ENCODE results near the gene R3HDM2. TPM values are rescaled to one million over a fixed set of nuclear protein-coding genes. Genes with fewer than 3 reads are reported as not detected.
"Not testable (repeated sequence)": the region's sequence is repeated elsewhere in the genome, so short reads cannot be mapped to it uniquely, and the experiment has no call there.

Gene R3HDM2
- total RNA-seq, 2 donors from 2014 or later: 78.9 to 79.1 TPM

- peaks cover 4 to 9% of the 10 kb centered on the region in 2 donors for H3K36me3 Mint-ChIP-seq (ENCODE audit: insufficient read depth in 2 of 2)
- H3K4me1 Mint-ChIP-seq (ENCODE audit: low read depth): no peaks in the 10 kb centered on the region
- DNase-seq: no peak
- no peak overlapping the region for H3K4me3 Mint-ChIP-seq
- ATAC-seq (replicated peaks in 1 of 2): no peak
- H3K27ac Mint-ChIP-seq: no peak overlapping the region
- H3K9me3 Mint-ChIP-seq: peaks cover 0 to 4% of the 10 kb centered on the region in 2 donors
- no peaks in the 10 kb centered on the region for H3K27me3 Mint-ChIP-seq (ENCODE audit: low read depth)
Measured at GRCh38 chr12:57334219-57334618, 96.6 kb downstream of the R3HDM2 start.

- Mint-ChIP-seq H3K36me3 (ENCODE audit: insufficient read depth in 2 of 2) (peaks cover 4 to 9% of the 10 kb centered on the region in 2 donors), H3K4me1 (ENCODE audit: low read depth) (no peaks in the 10 kb centered on the region), H3K4me3 (no peak overlapping the region), H3K9me3 (peaks cover 0 to 4% of the 10 kb centered on the region in 2 donors), H3K27me3 (ENCODE audit: low read depth) (no peaks in the 10 kb centered on the region), H3K27ac (no peak overlapping the region)
- no peak for DNase-seq
- no peak for ATAC-seq (replicated peaks in 1 of 2)
Measured at GRCh38 chr12:57332646-57333312, 98.1 kb downstream of the R3HDM2 start.

- ATAC-seq (replicated peaks in 1 of 2): no peak
- DNase-seq: no peak
- Mint-ChIP-seq H3K36me3 (ENCODE audit: insufficient read depth in 2 of 2) (peaks cover 4 to 8% of the 10 kb centered on the region in 2 donors), H3K27me3 (ENCODE audit: low read depth) (no peaks in the 10 kb centered on the region), H3K27ac (peak overlapping the region; percentile 23), H3K4me1 (ENCODE audit: low read depth) (no peaks in the 10 kb centered on the region), H3K4me3 (no peak overlapping the region), H3K9me3 (no peaks in the 10 kb centered on the region)
Measured at GRCh38 chr12:57330992-57331391, 99.9 kb downstream of the R3HDM2 start.

- Mint-ChIP-seq H3K27ac (no peak overlapping the region), H3K4me3 (no peak overlapping the region), H3K4me1 (ENCODE audit: low read depth) (no peaks in the 10 kb centered on the region), H3K27me3 (ENCODE audit: low read depth) (no peaks in the 10 kb centered on the region), H3K36me3 (ENCODE audit: insufficient read depth in 2 of 2) (peaks cover 3 to 8% of the 10 kb centered on the region in 2 donors), H3K9me3 (no peaks in the 10 kb centered on the region)
- ATAC-seq (replicated peaks in 1 of 2): no peak
- DNase-seq: no peak
Measured at GRCh38 chr12:57329219-57329618, 101.6 kb downstream of the R3HDM2 start.

- no peak for DNase-seq
- H3K4me3 Mint-ChIP-seq: no peak overlapping the region
- no peaks in the 10 kb centered on the region for H3K27me3 Mint-ChIP-seq (ENCODE audit: low read depth)
- H3K36me3 Mint-ChIP-seq (ENCODE audit: insufficient read depth in 2 of 2): peaks cover 0 to 3% of the 10 kb centered on the region in 2 donors
- no peaks in the 10 kb centered on the region for H3K4me1 Mint-ChIP-seq (ENCODE audit: low read depth)
- H3K9me3 Mint-ChIP-seq: no peaks in the 10 kb centered on the region
- no peak for ATAC-seq (replicated peaks in 1 of 2)
- H3K27ac Mint-ChIP-seq: no peak overlapping the region
Measured at GRCh38 chr12:57325395-57325794, 105.4 kb downstream of the R3HDM2 start.

GRCh38 chr12:57323416-57323815 lies 107.4 kb downstream of the R3HDM2 start:
- Mint-ChIP-seq H3K9me3 (no peaks in the 10 kb centered on the region), H3K36me3 (ENCODE audit: insufficient read depth in 2 of 2) (peaks cover 0 to 3% of the 10 kb centered on the region in 2 donors), H3K4me3 (no peak overlapping the region), H3K4me1 (ENCODE audit: low read depth) (peaks cover 4% of the 10 kb centered on the region), H3K27me3 (ENCODE audit: low read depth) (no peaks in the 10 kb centered on the region), H3K27ac (no peak overlapping the region)
- ATAC-seq (replicated peaks in 1 of 2) (no peak), DNase-seq (no peak)

GRCh38 chr12:57320639-57321038 lies 110.2 kb downstream of the R3HDM2 start:
- Mint-ChIP-seq H3K27me3 (ENCODE audit: low read depth) (no peaks in the 10 kb centered on the region), H3K27ac (no peak overlapping the region), H3K4me1 (ENCODE audit: low read depth) (peaks cover 4% of the 10 kb centered on the region), H3K4me3 (no peak overlapping the region), H3K9me3 (no peaks in the 10 kb centered on the region), H3K36me3 (ENCODE audit: insufficient read depth in 2 of 2) (no peaks in the 10 kb centered on the region)
- DNase-seq (no peak), ATAC-seq (replicated peaks in 1 of 2) (no peak)

- Mint-ChIP-seq H3K27me3 (ENCODE audit: low read depth) (no peaks in the 10 kb centered on the region), H3K36me3 (ENCODE audit: insufficient read depth in 2 of 2) (no peaks in the 10 kb centered on the region), H3K27ac (no peak overlapping the region), H3K4me1 (ENCODE audit: low read depth) (peaks cover 4% of the 10 kb centered on the region), H3K4me3 (no peak overlapping the region), H3K9me3 (no peaks in the 10 kb centered on the region)
- ATAC-seq (replicated peaks in 1 of 2) (no peak), DNase-seq (no peak)
Measured at GRCh38 chr12:57319678-57320469, 111.0 kb downstream of the R3HDM2 start.

GRCh38 chr12:57315681-57316080 lies 115.2 kb downstream of the R3HDM2 start:
- Mint-ChIP-seq H3K36me3 (ENCODE audit: insufficient read depth in 2 of 2) (no peaks in the 10 kb centered on the region), H3K27me3 (ENCODE audit: low read depth) (no peaks in the 10 kb centered on the region), H3K4me3 (no peak overlapping the region), H3K4me1 (ENCODE audit: low read depth) (peaks cover 4% of the 10 kb centered on the region), H3K27ac (no peak overlapping the region), H3K9me3 (no peaks in the 10 kb centered on the region)
- no peak for DNase-seq
- no peak for ATAC-seq (replicated peaks in 1 of 2)

GRCh38 chr12:57312287-57312686 lies 118.6 kb downstream of the R3HDM2 start:
- H3K36me3 Mint-ChIP-seq (ENCODE audit: insufficient read depth in 2 of 2); H3K4me3 Mint-ChIP-seq; DNase-seq; H3K27me3 Mint-ChIP-seq (ENCODE audit: low read depth); ATAC-seq (replicated peaks in 1 of 2); H3K4me1 Mint-ChIP-seq (ENCODE audit: low read depth); H3K27ac Mint-ChIP-seq; H3K9me3 Mint-ChIP-seq: not testable (repeated sequence)

- H3K27me3 Mint-ChIP-seq (ENCODE audit: low read depth): no peaks in the 10 kb centered on the region
- H3K9me3 Mint-ChIP-seq: no peaks in the 10 kb centered on the region
- ATAC-seq (replicated peaks in 1 of 2) (no peak), DNase-seq (no peak)
- H3K4me3 Mint-ChIP-seq: no peak overlapping the region
- H3K27ac Mint-ChIP-seq: peak overlapping the region; percentile 25
- no peaks in the 10 kb centered on the region for H3K4me1 Mint-ChIP-seq (ENCODE audit: low read depth)
- H3K36me3 Mint-ChIP-seq (ENCODE audit: insufficient read depth in 2 of 2): peaks cover 0 to 4% of the 10 kb centered on the region in 2 donors
Measured at GRCh38 chr12:57309420-57309819, 121.4 kb downstream of the R3HDM2 start.

- Mint-ChIP-seq H3K27ac (no peak overlapping the region), H3K9me3 (no peaks in the 10 kb centered on the region), H3K27me3 (ENCODE audit: low read depth) (no peaks in the 10 kb centered on the region), H3K4me3 (no peak overlapping the region), H3K36me3 (ENCODE audit: insufficient read depth in 2 of 2) (peaks cover 1 to 20% of the 10 kb centered on the region in 2 donors), H3K4me1 (ENCODE audit: low read depth) (no peaks in the 10 kb centered on the region)
- ATAC-seq (replicated peaks in 1 of 2) (no peak), DNase-seq (no peak)
Measured at GRCh38 chr12:57300961-57301584, 129.8 kb downstream of the R3HDM2 start.

GRCh38 chr12:57299514-57300016 lies 131.3 kb downstream of the R3HDM2 start:
- Mint-ChIP-seq H3K9me3 (no peaks in the 10 kb centered on the region), H3K36me3 (ENCODE audit: insufficient read depth in 2 of 2) (peaks cover 1 to 17% of the 10 kb centered on the region in 2 donors), H3K27ac (no peak overlapping the region), H3K27me3 (ENCODE audit: low read depth) (no peaks in the 10 kb centered on the region), H3K4me3 (no peak overlapping the region), H3K4me1 (ENCODE audit: low read depth) (no peaks in the 10 kb centered on the region)
- ATAC-seq (replicated peaks in 1 of 2) (no peak), DNase-seq (no peak)

Data from activated T-cell treated with anti-CD3 and anti-CD28 coated beads, Interleukin-2, amount 50 U/mL, for 72 hours (primary cell).